GM18502 (cell line): ENCODE results near the gene NARS2.
"Not testable (repeated sequence)": the region's sequence is repeated elsewhere in the genome, so short reads cannot be mapped to it uniquely, and the experiment has no call there.

Source experiments
- ATAC-seq: cut with Tn5 transposase; IDR thresholded peaks from one replicate; pipeline ENCODE4 v1.9.1; 2021; ENCODE audit warnings: mild to moderate bottlenecking; ENCODE audit not compliant: unreplicated experiment, poor library complexity

NARS2 gene

DNA sequence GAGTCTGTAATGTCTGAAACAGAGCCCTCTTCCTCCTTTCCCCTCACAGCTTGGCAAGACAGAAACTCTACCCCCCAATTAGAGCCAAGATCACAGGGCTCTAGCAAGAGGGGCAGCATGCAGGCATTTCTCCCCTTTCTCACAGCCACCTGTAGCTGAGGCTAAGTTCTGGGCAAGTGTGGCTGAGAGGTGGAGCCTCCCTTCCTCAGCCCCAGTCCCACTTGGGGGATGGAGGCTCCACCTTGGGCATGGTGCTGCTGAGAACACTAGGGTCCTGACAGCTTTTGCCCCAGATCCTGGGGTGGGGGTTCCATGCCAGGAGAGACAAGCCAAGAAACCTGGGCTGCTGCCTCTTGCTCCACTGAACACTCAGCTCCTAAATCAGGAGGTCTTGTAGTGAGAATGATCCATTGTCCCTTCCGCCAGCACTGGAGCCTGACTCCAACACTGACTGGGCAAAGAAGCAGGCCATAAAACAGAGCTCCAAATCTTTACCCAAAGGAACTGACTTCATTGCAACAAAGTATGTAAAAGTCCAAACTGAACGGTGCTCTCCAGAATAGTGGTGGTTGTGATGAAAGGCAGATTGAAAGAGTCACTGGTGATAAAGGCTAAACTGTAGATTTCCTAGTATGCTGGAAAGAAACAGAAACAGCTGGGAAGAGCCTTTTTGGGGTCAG, 25.6 kb downstream of the NARS2 start:
- ATAC-seq, result no peak

DNA sequence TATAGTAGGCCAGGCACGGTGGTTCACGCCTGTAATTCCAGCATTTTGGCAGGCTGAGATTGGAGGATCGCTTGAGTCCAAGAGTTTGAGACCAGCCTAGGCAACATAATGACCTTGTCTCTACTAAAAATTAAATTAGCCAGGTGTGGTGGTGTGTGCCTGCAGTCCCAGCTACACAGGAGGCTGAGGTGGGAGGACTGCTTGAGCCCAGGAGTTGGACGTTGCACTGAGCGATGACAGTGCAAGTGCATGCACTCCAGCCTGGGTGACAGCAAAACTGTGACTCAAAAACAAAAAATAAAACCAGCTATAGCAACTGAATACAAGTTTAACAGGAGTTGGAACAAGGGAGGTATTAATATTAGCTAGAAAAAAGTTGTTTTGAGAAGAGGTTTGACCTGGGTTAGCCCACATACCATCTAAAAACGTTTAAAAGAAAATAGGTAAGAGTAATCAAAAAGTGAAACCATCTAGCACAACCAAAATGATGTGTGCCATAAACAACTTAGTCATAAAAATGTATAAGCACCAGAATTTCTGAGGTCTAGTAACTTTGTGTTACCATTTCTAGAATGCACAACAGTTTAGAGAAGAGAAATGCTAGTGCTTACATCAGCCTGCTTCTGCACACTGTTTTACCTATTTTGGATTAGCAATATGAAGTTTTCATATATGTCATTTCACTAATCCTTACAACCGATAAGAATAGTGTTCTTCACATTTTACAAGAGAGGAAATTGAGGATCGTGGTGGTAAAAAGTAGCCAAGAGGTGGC, 26.5 kb downstream of the NARS2 start:
- ATAC-seq, result no peak

DNA sequence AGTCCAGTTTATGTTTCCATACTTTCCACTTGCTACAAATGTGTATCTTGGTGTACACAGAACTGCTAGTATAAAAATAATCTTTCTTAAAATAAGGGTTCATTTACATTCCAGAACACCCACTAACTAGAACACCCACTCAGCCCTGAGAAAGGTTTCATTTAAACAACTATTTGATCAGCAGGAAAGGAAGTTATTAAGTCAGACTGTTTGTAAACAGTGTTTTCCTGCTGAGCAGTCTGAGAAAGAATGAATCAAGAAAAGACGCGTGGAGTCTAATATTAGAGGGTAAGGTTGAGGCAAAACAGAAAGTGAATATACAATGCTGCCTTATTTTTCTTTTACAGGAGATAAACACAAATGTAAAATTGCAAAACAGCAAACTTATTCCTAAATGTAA, 32.7 kb downstream of the NARS2 start:
- ATAC-seq, result no peak

DNA sequence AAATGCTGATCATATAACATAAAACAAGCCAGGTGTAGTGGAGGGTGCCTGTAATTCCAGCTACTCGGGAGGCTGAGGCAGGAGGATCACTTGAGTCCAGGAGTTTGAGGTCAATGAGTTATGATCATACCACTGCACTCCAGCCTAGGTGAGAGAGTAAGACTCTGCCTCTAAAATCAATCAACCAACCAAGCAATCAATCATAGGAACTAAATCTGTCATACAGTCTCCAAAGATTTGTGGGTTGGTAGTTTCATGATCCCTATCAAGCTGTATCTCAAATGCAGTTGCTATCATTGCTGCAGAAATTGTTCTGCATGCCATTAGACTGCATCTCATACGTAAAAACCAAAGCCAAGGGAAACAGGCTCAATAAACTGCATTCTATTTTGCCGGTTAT, 33.1 kb downstream of the NARS2 start:
- no peak for ATAC-seq

DNA sequence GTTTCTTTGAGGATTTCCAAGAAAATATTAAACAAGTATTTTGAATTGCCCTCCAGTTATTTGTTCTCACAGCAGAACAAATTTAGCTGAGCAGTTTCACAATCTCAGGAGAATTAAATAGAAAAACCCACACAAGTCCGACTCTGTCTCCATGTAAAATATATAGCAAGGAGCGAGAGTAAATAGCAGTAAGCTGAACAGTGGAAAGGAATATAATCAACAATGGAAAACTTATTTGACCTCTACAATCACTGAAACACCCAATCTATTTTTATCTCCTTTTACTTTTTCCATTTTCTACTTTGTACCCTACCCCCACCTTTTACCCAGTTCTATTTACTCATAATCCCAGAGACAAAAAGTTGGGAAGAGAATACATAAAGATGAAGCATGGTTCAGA, 34.4 kb downstream of the NARS2 start:
- no peak for ATAC-seq

DNA sequence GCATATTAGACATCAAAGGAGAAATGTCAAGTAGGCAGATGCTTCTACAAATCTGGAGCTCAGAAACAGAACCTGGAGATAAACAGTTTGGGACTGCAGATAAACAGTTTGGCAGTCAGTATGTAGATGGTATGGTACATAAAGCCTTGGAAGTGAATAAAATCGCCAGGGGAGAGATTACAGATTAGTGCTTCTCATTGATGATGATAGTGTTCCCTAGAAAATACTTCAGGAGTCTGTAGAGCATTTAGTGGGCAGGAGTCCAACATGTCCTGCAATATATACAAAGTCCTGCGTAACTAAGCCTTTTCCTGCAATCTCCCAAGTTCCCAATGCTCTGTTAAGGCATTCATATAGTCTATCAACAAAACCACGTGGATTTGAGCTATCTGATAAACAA, 35.2 kb downstream of the NARS2 start:
- no peak for ATAC-seq

DNA sequence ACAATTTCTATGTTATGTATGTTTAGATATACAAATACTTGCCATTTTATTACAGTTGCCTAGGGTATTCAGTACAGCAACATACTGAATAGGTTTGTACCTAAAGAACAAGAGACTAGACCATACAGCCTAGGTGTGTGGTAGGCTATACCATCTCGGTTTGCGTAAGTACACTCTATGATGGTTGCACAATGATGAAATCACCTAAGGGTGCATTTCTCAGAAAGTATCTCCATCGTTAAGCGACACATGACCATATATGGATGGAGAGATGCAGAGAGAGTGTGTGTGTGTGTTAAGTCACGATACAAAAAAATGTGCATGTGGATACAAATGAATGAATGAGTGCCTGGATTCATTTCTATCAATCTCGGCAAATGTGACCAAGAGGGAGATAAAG, 37.7 kb downstream of the NARS2 start:
- ATAC-seq, result no peak

DNA sequence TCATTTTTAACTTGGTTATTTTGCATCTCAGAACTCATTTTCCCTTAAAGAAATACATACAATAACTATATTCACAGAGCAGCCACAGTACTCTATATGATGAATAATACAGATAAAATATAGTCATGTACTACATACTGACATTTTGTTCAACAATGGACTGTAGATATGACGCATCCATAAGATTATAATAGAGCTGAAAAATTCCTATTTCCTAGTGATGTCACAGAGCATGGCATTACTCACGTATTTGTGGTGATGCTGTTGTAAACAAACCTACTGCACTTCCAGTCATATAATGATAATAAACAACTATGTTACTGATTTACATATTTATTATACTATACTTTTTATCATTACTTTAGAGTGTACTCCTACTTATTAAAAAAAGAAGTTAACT, 38.7 kb downstream of the NARS2 start:
- ATAC-seq, result no peak

DNA sequence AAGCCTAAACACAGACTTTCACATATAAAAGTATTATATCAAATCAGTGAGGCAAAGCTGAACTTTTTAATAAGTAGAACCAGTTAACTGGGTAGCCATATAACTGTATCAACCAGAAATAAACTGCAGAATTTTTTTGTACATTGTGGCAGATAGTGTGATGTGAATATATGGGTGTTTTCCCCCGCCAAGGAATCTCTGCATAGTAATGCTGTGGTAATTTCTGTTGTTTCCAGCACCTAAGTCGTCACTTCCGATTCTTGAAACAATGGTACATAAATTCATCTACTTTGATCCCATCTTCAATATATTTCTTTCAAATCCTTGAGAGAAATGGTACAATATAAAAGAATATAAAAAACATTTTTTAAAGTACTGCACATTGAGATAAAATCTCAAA, 39.6 kb downstream of the NARS2 start:
- no peak for ATAC-seq

DNA sequence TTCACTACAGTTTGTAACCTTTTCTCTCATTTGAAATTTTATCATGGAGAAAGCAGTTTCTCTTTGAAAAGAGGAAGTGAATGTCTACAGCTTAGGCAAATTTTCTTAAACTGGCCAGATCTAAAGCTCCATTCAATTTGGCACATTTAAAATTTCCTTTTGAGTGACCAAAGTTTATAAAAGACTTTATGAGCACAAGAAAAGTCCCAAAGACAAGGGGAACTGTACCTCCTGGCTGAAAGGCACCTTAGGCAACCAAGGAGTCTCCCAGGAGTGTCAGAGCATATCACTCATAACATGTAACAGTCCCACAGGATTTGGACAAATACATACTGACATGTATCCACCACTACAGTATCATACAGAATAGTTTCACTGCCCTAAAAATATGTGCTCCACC, 41.3 kb downstream of the NARS2 start:
- peak; percentile 80 for ATAC-seq

DNA sequence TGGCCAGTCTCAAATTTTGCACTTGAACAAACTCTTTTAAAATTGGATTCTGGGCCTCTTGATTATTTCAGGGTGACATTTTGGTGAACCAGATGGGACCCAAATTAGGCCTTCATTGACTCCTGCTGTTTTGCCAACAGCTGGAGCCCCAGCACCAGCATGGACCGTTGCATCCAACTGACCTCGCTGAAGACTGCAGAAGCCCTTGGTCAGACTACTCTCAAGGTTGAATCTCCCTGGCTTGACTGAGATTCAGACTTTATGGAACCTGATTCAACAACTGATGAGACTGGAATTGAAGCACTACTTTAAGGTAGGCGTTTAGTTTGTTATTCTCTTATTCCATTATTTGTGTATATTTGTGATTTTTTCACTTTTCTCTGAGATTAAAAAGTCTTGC, 41.7 kb downstream of the NARS2 start:
- ATAC-seq, result peak; percentile 51

DNA sequence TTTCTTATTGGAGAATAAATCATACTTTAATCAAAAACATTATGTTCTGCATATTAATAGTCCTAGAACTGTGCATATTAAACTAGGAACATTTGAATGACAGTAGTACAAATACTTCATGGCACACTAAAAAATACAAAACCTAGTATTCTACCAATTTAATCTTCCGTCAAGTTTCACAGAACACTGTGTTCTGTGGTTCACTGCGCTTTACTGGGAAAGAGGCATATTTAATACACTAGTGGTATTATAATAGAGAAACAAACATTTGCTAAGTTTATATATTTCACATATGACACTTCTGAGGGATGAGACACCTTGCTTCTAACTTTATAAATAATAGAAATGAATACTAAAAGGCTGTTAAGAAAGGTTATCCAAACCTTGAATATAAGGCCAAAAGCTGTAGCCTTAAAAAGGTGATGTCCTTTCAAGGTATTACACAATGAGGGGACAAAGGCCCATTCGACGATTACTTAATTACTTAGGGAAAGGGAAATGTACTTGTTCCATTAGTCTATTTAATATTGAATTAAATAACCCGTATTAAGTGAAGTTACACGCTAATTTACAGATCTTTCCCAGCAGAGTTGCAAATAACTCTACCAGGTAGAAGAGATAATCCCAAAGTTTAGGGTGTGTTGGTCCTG, 48.0 kb downstream of the NARS2 start:
- no peak for ATAC-seq

DNA sequence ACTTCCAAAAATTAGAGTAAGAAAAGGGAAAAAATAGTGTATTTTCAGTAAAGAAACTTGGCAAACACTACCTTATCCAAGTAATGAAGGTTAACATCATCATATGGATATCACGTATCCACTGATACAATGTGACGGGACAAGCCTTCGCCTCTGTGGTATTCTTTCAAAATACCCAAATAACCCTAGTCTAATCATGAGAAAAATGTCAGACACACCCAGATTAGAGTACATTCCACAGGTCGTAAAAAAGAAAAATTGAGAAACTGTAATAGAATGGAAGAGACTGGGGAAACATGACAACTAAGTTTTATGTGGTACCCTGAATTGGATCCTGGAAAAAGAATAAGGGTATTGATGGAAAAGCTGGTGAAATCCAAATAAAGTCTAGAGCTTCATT, 48.9 kb downstream of the NARS2 start:
- ATAC-seq, result no peak

DNA sequence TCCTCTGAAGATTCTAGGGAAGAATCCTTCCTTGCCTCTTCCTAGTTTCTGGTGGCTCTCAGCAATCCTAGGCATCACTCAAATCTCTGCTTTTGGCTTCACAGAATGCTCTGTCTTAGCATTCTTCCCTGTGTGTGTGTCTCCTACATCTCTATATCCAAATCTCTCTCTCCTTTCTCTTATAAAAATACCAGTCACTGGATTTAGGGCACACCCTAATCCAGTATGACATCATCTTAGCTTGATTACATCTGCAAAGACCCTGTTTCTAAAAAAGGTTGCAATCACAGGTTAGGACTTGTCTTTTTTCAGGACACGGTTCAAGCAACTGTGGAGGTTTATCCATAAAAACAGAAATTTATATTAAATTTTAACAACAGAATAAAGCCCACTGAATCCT, 54.4 kb downstream of the NARS2 start:
- no peak for ATAC-seq

DNA sequence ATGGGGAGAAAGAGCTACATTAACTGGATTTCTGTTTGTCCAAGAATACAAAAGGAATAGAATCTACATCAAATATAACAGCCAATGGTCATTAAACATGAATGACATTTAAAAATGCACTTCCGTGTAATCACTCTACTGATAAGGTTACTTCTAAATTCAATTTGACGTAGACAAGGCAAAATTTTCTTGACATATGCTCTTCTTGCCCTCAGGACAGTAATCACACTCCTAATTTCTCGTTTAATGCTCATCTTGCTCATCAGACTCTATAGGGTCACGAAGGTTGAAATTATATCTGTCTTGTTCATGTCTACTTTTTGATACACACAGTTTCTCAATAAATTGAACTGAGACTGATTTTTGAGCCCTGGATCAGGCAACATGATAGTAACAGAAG, 58.4 kb downstream of the NARS2 start:
- no peak for ATAC-seq

DNA sequence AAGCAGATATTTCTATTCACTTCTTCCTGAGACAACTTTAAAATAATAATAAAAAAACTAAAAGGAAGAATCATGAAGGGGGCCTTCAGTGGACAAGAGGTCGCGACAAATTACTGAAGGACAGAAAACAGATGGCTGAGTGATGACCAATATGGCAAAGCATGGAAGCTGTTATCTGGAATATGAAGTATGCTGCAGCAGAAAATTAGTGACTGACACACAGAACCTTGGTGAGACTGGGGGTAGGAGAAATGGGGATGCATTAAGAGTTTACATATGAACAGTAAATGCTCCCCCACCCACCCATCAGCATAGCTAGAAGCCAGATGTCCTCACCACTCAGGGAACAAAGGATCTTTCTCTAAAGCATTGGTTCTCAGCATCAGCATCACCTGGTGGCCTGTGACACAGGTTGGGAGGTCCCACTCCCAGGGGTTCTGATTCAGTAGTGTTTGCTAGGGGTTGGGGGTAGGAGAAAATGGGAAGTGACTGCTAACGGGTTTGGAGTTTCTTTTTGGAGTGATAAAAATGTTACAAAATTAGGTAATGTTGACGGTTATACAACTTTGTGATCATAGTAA, 59.7 kb downstream of the NARS2 start:
- no peak for ATAC-seq

DNA sequence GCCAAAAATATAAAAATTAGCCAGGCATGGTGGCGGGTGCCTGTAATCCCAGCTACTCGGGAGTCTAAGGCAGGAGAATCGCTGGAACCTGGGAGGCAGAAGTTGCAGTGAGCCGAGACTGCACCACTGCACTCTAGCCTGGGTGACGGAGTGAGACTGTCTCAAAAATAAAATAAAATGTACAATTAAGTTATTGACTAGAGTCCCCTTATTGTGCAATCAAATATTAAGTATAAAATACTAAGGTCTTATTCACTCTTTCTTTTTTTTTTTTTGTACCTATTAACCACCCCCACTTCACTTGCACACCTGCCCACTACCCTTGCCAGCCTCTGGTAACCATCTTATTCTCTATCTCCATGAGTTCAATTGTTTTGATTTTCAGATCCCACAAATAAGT, 61.6 kb downstream of the NARS2 start:
- ATAC-seq, result not testable (repeated sequence)

DNA sequence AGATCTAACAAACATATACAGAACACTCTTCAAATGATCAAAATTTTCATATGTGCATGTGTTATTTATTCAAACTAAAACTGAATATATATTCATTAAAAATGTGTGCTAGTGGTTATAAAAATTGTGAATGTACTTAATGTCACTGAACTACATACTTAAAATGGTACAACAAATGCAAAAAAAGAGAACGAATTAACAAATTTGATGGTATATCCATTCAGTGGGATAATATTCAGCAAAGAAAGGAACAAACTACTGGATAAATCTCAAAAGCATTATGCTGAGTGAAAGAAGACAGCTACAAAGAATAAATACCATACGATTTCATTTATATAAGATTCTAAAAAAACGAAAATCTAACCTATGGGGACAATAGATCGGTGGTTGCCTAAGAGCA, 64.1 kb downstream of the NARS2 start:
- no peak for ATAC-seq

DNA sequence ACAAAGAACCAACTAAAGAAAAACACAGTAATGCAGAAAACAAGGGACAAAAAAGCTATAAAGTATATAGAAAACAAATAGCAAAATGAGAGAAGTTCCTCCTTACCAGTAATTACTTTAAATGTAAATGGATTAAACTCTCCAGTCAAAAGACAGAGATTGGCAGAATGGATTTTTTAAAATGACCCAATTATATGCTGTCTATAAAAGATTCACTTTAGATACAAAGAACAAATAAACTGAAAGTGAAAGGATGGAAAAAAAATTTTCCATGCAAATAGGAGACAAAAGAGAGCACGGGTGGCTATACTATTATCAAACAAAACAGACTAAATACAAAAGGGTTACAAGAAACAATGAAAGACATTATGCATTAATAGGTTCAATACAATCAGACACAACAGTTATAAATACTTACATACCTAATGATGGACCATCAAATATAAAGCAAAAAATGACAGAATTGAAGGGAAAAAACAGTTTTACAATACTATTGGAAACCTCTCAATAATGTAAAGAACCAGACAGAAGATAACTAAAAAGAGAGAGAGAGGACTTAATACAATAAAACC, 64.6 kb downstream of the NARS2 start:
- no peak for ATAC-seq

DNA sequence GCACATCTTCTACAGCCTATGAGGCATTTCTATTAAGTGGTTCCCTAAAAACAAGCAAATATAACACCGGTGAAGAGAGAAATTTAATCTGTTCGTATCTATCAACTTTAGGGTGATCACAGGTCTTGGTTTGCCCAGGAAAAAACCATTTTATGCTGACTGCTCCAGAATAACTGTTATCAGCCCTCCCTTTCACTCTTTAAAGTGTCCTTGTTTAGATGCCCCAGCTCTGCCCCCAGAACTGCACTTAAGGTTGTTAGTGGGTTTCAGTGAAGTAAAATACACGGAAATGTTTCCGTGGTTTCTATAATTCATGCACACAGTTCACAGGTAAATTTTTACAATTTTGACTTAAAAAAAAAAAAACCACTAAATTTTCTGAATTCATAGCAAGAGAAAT, 70.0 kb downstream of the NARS2 start:
- no peak for ATAC-seq

DNA sequence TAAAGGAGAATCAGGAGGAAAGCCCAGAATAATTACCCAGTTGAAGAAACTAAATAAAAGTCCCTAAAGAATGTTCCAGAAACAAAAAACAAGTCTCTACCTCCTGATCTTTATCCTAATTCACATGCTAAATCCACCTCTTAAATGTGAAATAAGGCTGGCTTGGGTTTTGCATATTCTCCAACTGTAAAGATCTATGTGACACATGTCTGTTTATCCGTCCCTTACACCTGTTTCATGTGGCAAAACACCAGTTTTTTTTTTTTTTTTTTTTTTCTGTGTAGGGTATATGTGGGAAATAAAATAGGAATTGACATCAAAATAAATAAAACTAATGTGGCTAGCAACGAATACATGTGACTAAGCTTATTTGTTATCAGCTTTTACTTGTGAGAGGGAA, 70.5 kb downstream of the NARS2 start:
- no peak for ATAC-seq
